AG08395 (cell line): ENCODE measurements around the gene KRTAP12-2.

Experiments
- DNase-seq: peaks from one replicate; pipeline ENCODE4 v3.0.0; 2012; ENCODE audit warnings: mixed read lengths, low spot score

KRTAP12-2 gene

GRCh38 chr21:44626673-44627143 lies 40.0 kb downstream of the KRTAP12-2 start, which contains the start of gene KRTAP10-9:
TSS of gene KRTAP10-9 (plus strand) at chr21:44627093. CDS start at chr21:44627172, 79 bp downstream.
- no peak for DNase-seq

- no peak for DNase-seq
These were observed 40.5 kb downstream of the KRTAP12-2 start for GRCh38 chr21:44626262-44626661.

- no peak for DNase-seq
These were observed 41.0 kb downstream of the KRTAP12-2 start for GRCh38 chr21:44625756-44626155.

- DNase-seq: no peak
These were observed 43.2 kb downstream of the KRTAP12-2 start for GRCh38 chr21:44623575-44623974.

GRCh38 chr21:44619886-44620285 lies 46.8 kb downstream of the KRTAP12-2 start:
- DNase-seq: no peak

- no peak for DNase-seq
These were observed 47.8 kb downstream of the KRTAP12-2 start for GRCh38 chr21:44618909-44619308.

- DNase-seq: no peak
These were observed 48.2 kb downstream of the KRTAP12-2 start for GRCh38 chr21:44618504-44618903.

GRCh38 chr21:44617071-44617501 lies 49.6 kb downstream of the KRTAP12-2 start:
- DNase-seq: no peak

- no peak for DNase-seq
These were observed 50.2 kb downstream of the KRTAP12-2 start for GRCh38 chr21:44616591-44616926.
